Calu3 (cell line): ENCODE results near the gene EID2B. TPM values are rescaled to one million over a fixed set of nuclear protein-coding genes. Genes with fewer than 3 reads are reported as not detected.
A peak's percentile ranks its signal among the peaks of the same experiment; 100 is the strongest.

Source experiments
- BruUV-seq: library from RNA; stranded (reverse); fragments of 400-500 nt; replicated peaks from 2 replicates; lab custom pipeline; 2021; lab: Mats Ljungman, UMichigan
- CTCF ChIA-PET: fragments of 300-600 bp; sonication (Branson Sonifier 250); formaldehyde crosslinking; loops from one replicate; lab custom pipeline; 2022; ENCODE audit warnings: antibody characterized with exemption; lab: Charles Lee
- DNase-seq: peaks from one replicate; pipeline ENCODE4 v3.0.0; 2022
- H3K27ac Mint-ChIP-seq: one replicate; pipeline ENCODE4 v1.8.0; 2022; ENCODE audit warnings: mixed read lengths; ENCODE audit not compliant: unreplicated experiment
- H3K27me3 Mint-ChIP-seq: one replicate; pipeline ENCODE4 v1.8.0; 2022; ENCODE audit warnings: mixed read lengths; ENCODE audit not compliant: unreplicated experiment
- H3K36me3 Mint-ChIP-seq: one replicate; pipeline ENCODE4 v1.8.0; 2022; ENCODE audit warnings: mild to moderate bottlenecking, moderate library complexity, mixed read lengths; ENCODE audit not compliant: insufficient read depth, unreplicated experiment
- H3K4me1 Mint-ChIP-seq: one replicate; pipeline ENCODE4 v1.8.0; 2022; ENCODE audit warnings: mild to moderate bottlenecking, low read depth, mixed read lengths; ENCODE audit not compliant: unreplicated experiment
- H3K4me3 Mint-ChIP-seq: one replicate; pipeline ENCODE4 v1.8.0; 2022; ENCODE audit warnings: mild to moderate bottlenecking, low read depth, moderate library complexity, mixed read lengths; ENCODE audit not compliant: unreplicated experiment
- H3K9me3 Mint-ChIP-seq: one replicate; pipeline ENCODE4 v1.8.0; 2022; ENCODE audit warnings: low read depth, mixed read lengths; ENCODE audit not compliant: unreplicated experiment
- CTCF ChIP-seq: fragments of 200-600 bp; IDR thresholded peaks from one replicate; pipeline ENCODE4 v1.8.0; 2022; ENCODE audit warnings: antibody characterized with exemption; ENCODE audit not compliant: unreplicated experiment
- intact Hi-C: fragments of 100-400 bp; cut with micrococcal nuclease; formaldehyde crosslinking; loops from one replicate; pipeline ENCODE4 v1.10.0; 2022; ENCODE audit not compliant: unreplicated experiment
- total RNA-seq: library from RNA; stranded (reverse); gene quantifications from 2 replicates; pipeline ENCODE4 v1.2.3, GENCODE V29; 2022

EID2B gene
- total RNA-seq, 1 experiment from 2014 or later = 3.3 TPM

- no peak overlapping the region for H3K27ac Mint-ChIP-seq
- CTCF ChIA-PET = no interaction called here
- TF ChIP-seq CTCF = no peak
- H3K4me1 Mint-ChIP-seq = peaks cover 9% of the 10 kb centered on the region
- no peaks in the 10 kb centered on the region for H3K9me3 Mint-ChIP-seq
- no TSS peak for BruUV-seq
- no peak overlapping the region for H3K4me3 Mint-ChIP-seq
- intact Hi-C loops = no loop called here
- DNase-seq = peak; percentile 47
- no peaks in the 10 kb centered on the region for H3K36me3 Mint-ChIP-seq
- H3K27me3 Mint-ChIP-seq = no peaks in the 10 kb centered on the region
Measured at GRCh38 chr19:39563408-39563807, 30.8 kb upstream of the EID2B start.

GRCh38 chr19:39558624-39559117, 26.0 kb upstream of the EID2B start:
- no peak for DNase-seq
- no peaks in the 10 kb centered on the region for H3K9me3 Mint-ChIP-seq
- CTCF ChIA-PET = no interaction called here
- no peak for TF ChIP-seq CTCF
- H3K36me3 Mint-ChIP-seq = no peaks in the 10 kb centered on the region
- peaks cover 8% of the 10 kb centered on the region for H3K27me3 Mint-ChIP-seq
- H3K27ac Mint-ChIP-seq = peak overlapping the region; percentile 4
- peaks cover 22% of the 10 kb centered on the region for H3K4me1 Mint-ChIP-seq
- peak overlapping the region; percentile 49 for H3K4me3 Mint-ChIP-seq
- no TSS peak for BruUV-seq
- intact Hi-C loops = loop anchor here (10.0 kb wide), 1 partner anchor 206 kb away; no protein-coding TSS in a partner anchor

- Mint-ChIP-seq H3K36me3 (no peaks in the 10 kb centered on the region), H3K4me3 (peak overlapping the region; percentile 49), H3K4me1 (peaks cover 22% of the 10 kb centered on the region), H3K9me3 (no peaks in the 10 kb centered on the region), H3K27ac (peak overlapping the region; percentile 28), H3K27me3 (peaks cover 15% of the 10 kb centered on the region)
- BruUV-seq = no TSS peak
- intact Hi-C loops = loop anchor here (2.0 to 10.0 kb wide), 2 partner anchors 69 to 207 kb away; no protein-coding TSS in a partner anchor
- TF ChIP-seq CTCF = no peak
- CTCF ChIA-PET = interaction anchor here (0.6 to 1.0 kb wide), 2 partner anchors 114 to 236 kb away, joined by 3 to 4 read pairs; no protein-coding TSS in a partner anchor
- peak; percentile 46 for DNase-seq
Measured at GRCh38 chr19:39557811-39558623, 25.4 kb upstream of the EID2B start.

GRCh38 chr19:39555883-39556282, 23.2 kb upstream of the EID2B start:
- intact Hi-C loops = loop anchor here (2.0 to 10.0 kb wide), 2 partner anchors 71 to 209 kb away; no protein-coding TSS in a partner anchor
- Mint-ChIP-seq H3K27ac (no peak overlapping the region), H3K4me1 (peaks cover 22% of the 10 kb centered on the region), H3K9me3 (no peaks in the 10 kb centered on the region), H3K27me3 (peaks cover 23% of the 10 kb centered on the region), H3K36me3 (no peaks in the 10 kb centered on the region), H3K4me3 (no peak overlapping the region)
- CTCF ChIA-PET = no interaction called here
- DNase-seq = no peak
- BruUV-seq = no TSS peak
- TF ChIP-seq CTCF = no peak
